ENCODE results near the gene PTPRD. TPM values are rescaled to one million over a fixed set of nuclear protein-coding genes. Genes with fewer than 3 reads are reported as not detected.

PTPRD gene
- total RNA-seq, 1 experiment from 2014 or later, result 0.02 TPM

GRCh38 chr9:8876303-8876702, 1736.5 kb downstream of the PTPRD start:
- no TSS peak for BruUV-seq (replicated peaks)
- Histone ChIP-seq H3K9me3 (ENCODE audit: control insufficient read depth in 1 of 2, insufficient read depth in 1 of 2, low read depth in 1 of 2, low read length in 2 of 2) (peaks cover 0 to 22% of the 10 kb centered on the region in 2 experiments; a peak in 2 of 4 replicates), H2AFZ (ENCODE audit: low read depth, low read length, poor library complexity, severe bottlenecking) (no peak overlapping the region), H3K9ac (ENCODE audit: low read length) (no peak overlapping the region), H3K4me3 (replicated peaks in 1 of 2; ENCODE audit: low read depth in 1 of 2, low read length in 2 of 2) (no peak overlapping the region), H3K27me3 (ENCODE audit: insufficient read depth, low read length) (no peaks in the 10 kb centered on the region), H3K36me3 (ENCODE audit: control insufficient read depth in 1 of 2, insufficient read depth in 2 of 2, low read length in 2 of 2) (no peaks in the 10 kb centered on the region), H3K9me2 (ENCODE audit: insufficient read depth) (no peaks in the 10 kb centered on the region), H4K20me1 (ENCODE audit: insufficient read depth) (no peaks in the 10 kb centered on the region), H3K79me2 (ENCODE audit: insufficient read depth, low read length) (no peaks in the 10 kb centered on the region), H3K4me1 (ENCODE audit: control insufficient read depth in 1 of 2, insufficient read depth in 2 of 2, low read length in 2 of 2) (no peaks in the 10 kb centered on the region), H3K27ac (ENCODE audit: low read depth, low read length) (no peak overlapping the region), H3K4me2 (ENCODE audit: low read length) (no peak overlapping the region)
- no peak for ATAC-seq
- RAD21 ChIA-PET (ENCODE audit: low non-redundant PET in 1 of 2, low total read pairs in 2 of 2, uncharacterized antibody in 2 of 2, unreplicated experiment in 2 of 2), result no interaction called here
- POLR2A ChIA-PET, result no interaction called here
- TF ChIP-seq POLR2AphosphoS5 (IDR thresholded peaks at IDR 0.05; ENCODE audit: low read depth, low read length), result no peak
- no peak for TF ChIP-seq EZH2phosphoT487 (IDR thresholded peaks at IDR 0.05; ENCODE audit: borderline replicate concordance)
- TF ChIP-seq, protein P1, sequence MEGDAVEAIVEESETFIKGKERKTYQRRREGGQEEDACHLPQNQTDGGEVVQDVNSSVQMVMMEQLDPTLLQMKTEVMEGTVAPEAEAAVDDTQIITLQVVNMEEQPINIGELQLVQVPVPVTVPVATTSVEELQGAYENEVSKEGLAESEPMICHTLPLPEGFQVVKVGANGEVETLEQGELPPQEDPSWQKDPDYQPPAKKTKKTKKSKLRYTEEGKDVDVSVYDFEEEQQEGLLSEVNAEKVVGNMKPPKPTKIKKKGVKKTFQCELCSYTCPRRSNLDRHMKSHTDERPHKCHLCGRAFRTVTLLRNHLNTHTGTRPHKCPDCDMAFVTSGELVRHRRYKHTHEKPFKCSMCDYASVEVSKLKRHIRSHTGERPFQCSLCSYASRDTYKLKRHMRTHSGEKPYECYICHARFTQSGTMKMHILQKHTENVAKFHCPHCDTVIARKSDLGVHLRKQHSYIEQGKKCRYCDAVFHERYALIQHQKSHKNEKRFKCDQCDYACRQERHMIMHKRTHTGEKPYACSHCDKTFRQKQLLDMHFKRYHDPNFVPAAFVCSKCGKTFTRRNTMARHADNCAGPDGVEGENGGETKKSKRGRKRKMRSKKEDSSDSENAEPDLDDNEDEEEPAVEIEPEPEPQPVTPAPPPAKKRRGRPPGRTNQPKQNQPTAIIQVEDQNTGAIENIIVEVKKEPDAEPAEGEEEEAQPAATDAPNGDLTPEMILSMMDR (IDR thresholded peaks at IDR 0.05 in 2 of 3, conservative IDR thresholded peaks at IDR 0.05 in 1 of 3; ENCODE audit: borderline replicate concordance in 1 of 3, insufficient read depth in 1 of 3, low read depth in 2 of 3, low read length in 2 of 3), result no peak
- no peak for TF ChIP-seq SIN3A (IDR thresholded peaks at IDR 0.05; ENCODE audit: low read depth)
- no peak for TF ChIP-seq ZNF274 (IDR thresholded peaks at IDR 0.05; ENCODE audit: low read depth, low read length)
- TF ChIP-seq, protein P2, sequence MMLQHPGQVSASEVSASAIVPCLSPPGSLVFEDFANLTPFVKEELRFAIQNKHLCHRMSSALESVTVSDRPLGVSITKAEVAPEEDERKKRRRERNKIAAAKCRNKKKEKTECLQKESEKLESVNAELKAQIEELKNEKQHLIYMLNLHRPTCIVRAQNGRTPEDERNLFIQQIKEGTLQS (IDR thresholded peaks at IDR 0.05), result no peak
- no peak for TF ChIP-seq SRF (IDR thresholded peaks at IDR 0.05; ENCODE audit: low read depth)
- no peak for DNase-seq (ENCODE audit: low read depth, low spot score)
- CTCF ChIA-PET, result no interaction called here
- intact Hi-C loops (cut with micrococcal nuclease), result no loop called here

GRCh38 chr9:8874482-8874881, 1738.3 kb downstream of the PTPRD start:
- H3K79me2 ChIP-seq (ENCODE audit: insufficient read depth, low read length), result no peaks in the 10 kb centered on the region
- H3K4me2 ChIP-seq (ENCODE audit: low read length), result no peak overlapping the region
- BruUV-seq (replicated peaks), result no TSS peak
- no peak overlapping the region for H3K27ac ChIP-seq (ENCODE audit: low read depth, low read length)
- no peaks in the 10 kb centered on the region for H3K27me3 ChIP-seq (ENCODE audit: insufficient read depth, low read length)
- DNase-seq (ENCODE audit: low read depth, low spot score), result no peak
- no peaks in the 10 kb centered on the region for H4K20me1 ChIP-seq (ENCODE audit: insufficient read depth)
- intact Hi-C loops (cut with micrococcal nuclease), result no loop called here
- no peaks in the 10 kb centered on the region for H3K36me3 ChIP-seq (ENCODE audit: control insufficient read depth in 1 of 2, insufficient read depth in 2 of 2, low read length in 2 of 2)
- no peak for TF ChIP-seq TCF7L2 (IDR thresholded peaks at IDR 0.05; ENCODE audit: borderline replicate concordance, extremely low read depth, insufficient read depth, insufficient read length)
- no peak for TF ChIP-seq ZBTB33 (IDR thresholded peaks at IDR 0.05; ENCODE audit: extremely low read depth, insufficient replicate concordance, low read length)
- TF ChIP-seq, protein P1 (IDR thresholded peaks at IDR 0.05 in 2 of 3, conservative IDR thresholded peaks at IDR 0.05 in 1 of 3; ENCODE audit: borderline replicate concordance in 1 of 3, insufficient read depth in 1 of 3, low read depth in 2 of 3, low read length in 2 of 3), result no peak
- no peak for TF ChIP-seq CEBPB (IDR thresholded peaks at IDR 0.05; ENCODE audit: low read depth)
- no peak for TF ChIP-seq YY1 (IDR thresholded peaks at IDR 0.05; ENCODE audit: extremely low read depth, insufficient replicate concordance, low read depth, low read length)
- TF ChIP-seq, protein P2 (IDR thresholded peaks at IDR 0.05), result no peak
- no peak overlapping the region for H3K4me3 ChIP-seq (replicated peaks in 1 of 2; ENCODE audit: low read depth in 1 of 2, low read length in 2 of 2)
- H3K9me2 ChIP-seq (ENCODE audit: insufficient read depth), result no peaks in the 10 kb centered on the region
- RAD21 ChIA-PET (ENCODE audit: low non-redundant PET in 1 of 2, low total read pairs in 2 of 2, uncharacterized antibody in 2 of 2, unreplicated experiment in 2 of 2), result no interaction called here
- POLR2A ChIA-PET, result no interaction called here
- H3K9ac ChIP-seq (ENCODE audit: low read length), result no peak overlapping the region
- no peak overlapping the region for H2AFZ ChIP-seq (ENCODE audit: low read depth, low read length, poor library complexity, severe bottlenecking)
- H3K9me3 ChIP-seq (ENCODE audit: control insufficient read depth in 1 of 2, insufficient read depth in 1 of 2, low read depth in 1 of 2, low read length in 2 of 2), result peaks cover 0 to 23% of the 10 kb centered on the region in 2 experiments; a peak in 2 of 4 replicates
- no peak for ATAC-seq
- no peaks in the 10 kb centered on the region for H3K4me1 ChIP-seq (ENCODE audit: control insufficient read depth in 1 of 2, insufficient read depth in 2 of 2, low read length in 2 of 2)
- CTCF ChIA-PET, result no interaction called here
